Endodermal cell (in vitro differentiated cells): Measurements from ENCODE around the gene TRIM40. TPM values are rescaled to one million over a fixed set of nuclear protein-coding genes. Genes with fewer than 3 reads are reported as not detected.

ENCODE experiments used
- DNase-seq: peaks from one replicate; pipeline ENCODE4 v3.0.0-alpha.2; 2017
- H3K27ac ChIP-seq: 2 replicates; pipeline ENCODE4 v1.5.1; 2013; ENCODE audit warnings: mild to moderate bottlenecking, low read depth, low read length, moderate library complexity
- H3K27me3 ChIP-seq: 2 replicates; pipeline ENCODE4 v1.6.1; 2013; ENCODE audit warnings: mild to moderate bottlenecking, low read length, moderate library complexity; ENCODE audit not compliant: insufficient read depth, control insufficient read depth, poor library complexity, severe bottlenecking
- H3K36me3 ChIP-seq: 2 replicates; pipeline ENCODE4 v1.7.0; 2013; ENCODE audit warnings: mild to moderate bottlenecking, low read length, moderate library complexity; ENCODE audit not compliant: control insufficient read depth, insufficient read depth
- H3K4me1 ChIP-seq: one replicate; pipeline ENCODE4 v1.7.0; 2013; ENCODE audit warnings: low read length; ENCODE audit not compliant: control insufficient read depth, insufficient read depth
- H3K4me3 ChIP-seq: 2 replicates; pipeline ENCODE4 v1.5.1; 2013; ENCODE audit warnings: mild to moderate bottlenecking, low read length, moderate library complexity
- H3K9ac ChIP-seq: 2 replicates; pipeline ENCODE4 v1.6.1; 2013; ENCODE audit warnings: mild to moderate bottlenecking, low read length, moderate library complexity; ENCODE audit not compliant: poor library complexity, severe bottlenecking; ENCODE audit errors: extremely low read depth
- H3K9me3 ChIP-seq: 2 replicates; pipeline ENCODE4 v1.6.1; 2013; ENCODE audit warnings: mild to moderate bottlenecking, low read length, moderate library complexity; ENCODE audit not compliant: control insufficient read depth
- H3K27ac Mint-ChIP-seq: 2 replicates; pipeline ENCODE4 v1.8.0; 2020; ENCODE audit warnings: mixed read lengths
- H3K27me3 Mint-ChIP-seq: 2 replicates; pipeline ENCODE4 v1.8.0; 2021; ENCODE audit warnings: mild to moderate bottlenecking, mixed read lengths; ENCODE audit not compliant: insufficient read depth
- H3K36me3 Mint-ChIP-seq: 2 replicates; pipeline ENCODE4 v1.8.0; 2020; ENCODE audit warnings: low read depth, mixed read lengths
- H3K4me1 Mint-ChIP-seq: 2 replicates; pipeline ENCODE4 v1.8.0; 2020; ENCODE audit warnings: mixed read lengths
- H3K4me3 Mint-ChIP-seq: 2 replicates; pipeline ENCODE4 v1.8.0; 2020; ENCODE audit warnings: mild to moderate bottlenecking, moderate library complexity, mixed read lengths
- H3K9me3 Mint-ChIP-seq: 2 replicates; pipeline ENCODE4 v1.8.0; 2020; ENCODE audit warnings: mild to moderate bottlenecking, mixed read lengths
- WGBS, 2 experiments: methylation state at CpG; one replicate each; pipeline versions ENCODE4 v1.1.5 to v1.1.7; 2013; ENCODE audit warnings: missing lambda C conversion rate in 2 of 2, mixed read lengths in 1 of 2; ENCODE audit not compliant: insufficient coverage in 1 of 2, insufficient read length in 1 of 2; 5-methylcytosine and 5-hydroxymethylcytosine counted together
- total RNA-seq, 2 donors: library from RNA; stranded (reverse); fragmentation: NEBNext Ultra II Directional in 1 of 2; extraction: Animal tissue kit (Norgen Biotek cat#: 25700) in 1 of 2; gene quantifications; 2 replicates in 1 of 2; 3 replicates in 1 of 2; pipeline ENCODE4 v1.2.1, GENCODE V29; 2021
- TF ChIP-seq, protein P1 (sequence below): fragments of 200-600 bp; sonication (generic); conservative IDR thresholded peaks from 2 replicates; pipeline ENCODE4 v1.5.0; 2021; ENCODE audit warnings: antibody characterized with exemption, mild to moderate bottlenecking

Gene TRIM40
- total RNA-seq, 2 donors from 2014 or later: not detected

GRCh38 chr6:30122515-30122914, 13.4 kb upstream of the TRIM40 start:
- Mint-ChIP-seq H3K27ac (no peak overlapping the region), H3K36me3 (no peaks in the 10 kb centered on the region), H3K4me3 (no peak overlapping the region), H3K27me3 (peaks cover 52% of the 10 kb centered on the region), H3K9me3 (no peaks in the 10 kb centered on the region), H3K4me1 (peaks cover 6% of the 10 kb centered on the region)
- no peak overlapping the region for H3K27ac ChIP-seq
- H3K4me1 ChIP-seq: no peaks in the 10 kb centered on the region
- no peaks in the 10 kb centered on the region for H3K9me3 ChIP-seq
- DNase-seq: no peak
- H3K9ac ChIP-seq: no peak overlapping the region
- H3K27me3 ChIP-seq: peaks cover 50% of the 10 kb centered on the region
- H3K4me3 ChIP-seq: no peak overlapping the region
- 59% methylated on average over 2 of the region's 2 CpGs; no CpG with 5 or more reads in 1 of the 2 experiments for WGBS, 2 experiments
- TF ChIP-seq, protein P1, sequence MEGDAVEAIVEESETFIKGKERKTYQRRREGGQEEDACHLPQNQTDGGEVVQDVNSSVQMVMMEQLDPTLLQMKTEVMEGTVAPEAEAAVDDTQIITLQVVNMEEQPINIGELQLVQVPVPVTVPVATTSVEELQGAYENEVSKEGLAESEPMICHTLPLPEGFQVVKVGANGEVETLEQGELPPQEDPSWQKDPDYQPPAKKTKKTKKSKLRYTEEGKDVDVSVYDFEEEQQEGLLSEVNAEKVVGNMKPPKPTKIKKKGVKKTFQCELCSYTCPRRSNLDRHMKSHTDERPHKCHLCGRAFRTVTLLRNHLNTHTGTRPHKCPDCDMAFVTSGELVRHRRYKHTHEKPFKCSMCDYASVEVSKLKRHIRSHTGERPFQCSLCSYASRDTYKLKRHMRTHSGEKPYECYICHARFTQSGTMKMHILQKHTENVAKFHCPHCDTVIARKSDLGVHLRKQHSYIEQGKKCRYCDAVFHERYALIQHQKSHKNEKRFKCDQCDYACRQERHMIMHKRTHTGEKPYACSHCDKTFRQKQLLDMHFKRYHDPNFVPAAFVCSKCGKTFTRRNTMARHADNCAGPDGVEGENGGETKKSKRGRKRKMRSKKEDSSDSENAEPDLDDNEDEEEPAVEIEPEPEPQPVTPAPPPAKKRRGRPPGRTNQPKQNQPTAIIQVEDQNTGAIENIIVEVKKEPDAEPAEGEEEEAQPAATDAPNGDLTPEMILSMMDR: no peak
- no peaks in the 10 kb centered on the region for H3K36me3 ChIP-seq

- Histone ChIP-seq H3K27me3 (peaks cover 89% of the 10 kb centered on the region), H3K4me3 (peak overlapping the region; percentile 76), H3K4me1 (no peaks in the 10 kb centered on the region), H3K9me3 (no peaks in the 10 kb centered on the region), H3K27ac (no peak overlapping the region), H3K36me3 (no peaks in the 10 kb centered on the region), H3K9ac (no peak overlapping the region)
- DNase-seq: peak; percentile 83
- Mint-ChIP-seq H3K9me3 (no peaks in the 10 kb centered on the region), H3K4me1 (peaks cover 7% of the 10 kb centered on the region), H3K4me3 (peak overlapping the region; percentile 57), H3K27ac (no peak overlapping the region), H3K36me3 (no peaks in the 10 kb centered on the region), H3K27me3 (peaks cover 82% of the 10 kb centered on the region)
- TF ChIP-seq, protein P1: no peak
- 3 to 4% methylated on average over 16 to 50 of the region's 50 CpGs for WGBS, 2 experiments
These were observed 8.5 kb upstream of the TRIM40 start for GRCh38 chr6:30127238-30128093.

- Histone ChIP-seq H3K27me3 (peaks cover 96% of the 10 kb centered on the region), H3K9ac (no peak overlapping the region), H3K27ac (no peak overlapping the region), H3K36me3 (no peaks in the 10 kb centered on the region), H3K9me3 (no peaks in the 10 kb centered on the region), H3K4me3 (no peak overlapping the region), H3K4me1 (no peaks in the 10 kb centered on the region)
- WGBS, 2 experiments: 87 to 90% methylated on average over 6 to 10 of the region's 10 CpGs
- Mint-ChIP-seq H3K36me3 (no peaks in the 10 kb centered on the region), H3K4me3 (no peak overlapping the region), H3K27me3 (peaks cover 88% of the 10 kb centered on the region), H3K4me1 (peaks cover 7% of the 10 kb centered on the region), H3K27ac (no peak overlapping the region), H3K9me3 (no peaks in the 10 kb centered on the region)
- TF ChIP-seq, protein P1: no peak
- DNase-seq: no peak
These were observed 6.4 kb upstream of the TRIM40 start for GRCh38 chr6:30129265-30130178.
